ENCODE results near the gene RNASE8. TPM values are rescaled to one million over a fixed set of nuclear protein-coding genes. Genes with fewer than 3 reads are reported as not detected.

RNASE8 gene
- total RNA-seq, 1 experiment from 2014 or later, result not detected

GRCh38 chr14:21026274-21026987, 31.2 kb upstream of the RNASE8 start:
- no peak overlapping the region for H3K4me3 ChIP-seq (ENCODE audit: low read length)
- ATAC-seq, result no peak
- DNase-seq, result no peak
- H3F3A ChIP-seq (ENCODE audit: low read length, unreplicated experiment), result no peaks in the 10 kb centered on the region
- ChIA-PET CTCF (no interaction called here), POLR2A (ENCODE audit: unreplicated experiment) (no interaction called here)
- H3K4me1 ChIP-seq (ENCODE audit: insufficient read depth, low read length), result 0 out of 2 replicates have a peak, but pooled peaks cover 4% of the 10 kb centered on the region
- no peaks in the 10 kb centered on the region for H3K9me2 ChIP-seq (replicated peaks; ENCODE audit: low read length)
- no peak overlapping the region for H3K9ac ChIP-seq (ENCODE audit: low read length)
- no peaks in the 10 kb centered on the region for H4K20me1 ChIP-seq (ENCODE audit: low read length)
- TF ChIP-seq CTCF (conservative IDR thresholded peaks at IDR 0.05; ENCODE audit: low read depth, low read length) (no peak), EZH2phosphoT487 (IDR thresholded peaks at IDR 0.05; ENCODE audit: borderline replicate concordance, low read length) (no peak), EZH2 (IDR thresholded peaks at IDR 0.05; ENCODE audit: low read length, unreplicated experiment) (no peak)
- no peak overlapping the region for H3K4me2 ChIP-seq (ENCODE audit: low read length)
- peaks cover 70% of the 10 kb centered on the region for H3K27me3 ChIP-seq (ENCODE audit: low read length)
- no peak overlapping the region for H2AFZ ChIP-seq (ENCODE audit: low read length)
- no peaks in the 10 kb centered on the region for H3K9me3 ChIP-seq (ENCODE audit: low read length)
- no TSS peak for BruUV-seq (replicated peaks)
- H3K79me2 ChIP-seq (ENCODE audit: low read length), result no peaks in the 10 kb centered on the region
- H3K36me3 ChIP-seq (ENCODE audit: low read depth, low read length), result no peaks in the 10 kb centered on the region
- no peak overlapping the region for H3K27ac ChIP-seq (ENCODE audit: low read length)
- intact Hi-C loops (cut with micrococcal nuclease), result no loop called here

GRCh38 chr14:21026988-21027315, 30.7 kb upstream of the RNASE8 start:
- H3K9me2 ChIP-seq (replicated peaks; ENCODE audit: low read length), result no peaks in the 10 kb centered on the region
- H3K4me3 ChIP-seq (ENCODE audit: low read length), result no peak overlapping the region
- no peaks in the 10 kb centered on the region for H3F3A ChIP-seq (ENCODE audit: low read length, unreplicated experiment)
- intact Hi-C loops (cut with micrococcal nuclease), result no loop called here
- no peak overlapping the region for H3K9ac ChIP-seq (ENCODE audit: low read length)
- no TSS peak for BruUV-seq (replicated peaks)
- H3K9me3 ChIP-seq (ENCODE audit: low read length), result no peaks in the 10 kb centered on the region
- no peaks in the 10 kb centered on the region for H4K20me1 ChIP-seq (ENCODE audit: low read length)
- ATAC-seq (no peak), DNase-seq (no peak)
- CTCF ChIA-PET, result no interaction called here
- no peak overlapping the region for H3K4me2 ChIP-seq (ENCODE audit: low read length)
- H3K79me2 ChIP-seq (ENCODE audit: low read length), result no peaks in the 10 kb centered on the region
- H2AFZ ChIP-seq (ENCODE audit: low read length), result no peak overlapping the region
- peaks cover 70% of the 10 kb centered on the region for H3K27me3 ChIP-seq (ENCODE audit: low read length)
- 0 out of 2 replicates have a peak, but pooled peaks cover 4% of the 10 kb centered on the region for H3K4me1 ChIP-seq (ENCODE audit: insufficient read depth, low read length)
- H3K36me3 ChIP-seq (ENCODE audit: low read depth, low read length), result no peaks in the 10 kb centered on the region
- H3K27ac ChIP-seq (ENCODE audit: low read length), result no peak overlapping the region
- no peak for TF ChIP-seq CTCF (conservative IDR thresholded peaks at IDR 0.05; ENCODE audit: low read depth, low read length)
- no peak for TF ChIP-seq EZH2 (IDR thresholded peaks at IDR 0.05; ENCODE audit: low read length, unreplicated experiment)
- TF ChIP-seq EZH2phosphoT487 (IDR thresholded peaks at IDR 0.05; ENCODE audit: borderline replicate concordance, low read length), result no peak
- POLR2A ChIA-PET (ENCODE audit: unreplicated experiment), result no interaction called here

GRCh38 chr14:21029917-21030316, 27.7 kb upstream of the RNASE8 start, which contains the start of gene TPPP2:
Gene TPPP2 (plus strand): TSS chr14:21030217. CDS start chr14:21030582, 365 bp downstream.
- Histone ChIP-seq H3K79me2 (ENCODE audit: low read length) (no peaks in the 10 kb centered on the region), H3K9ac (ENCODE audit: low read length) (no peak within 1 kb of the TSS), H3K4me1 (ENCODE audit: insufficient read depth, low read length) (no peaks in the 10 kb centered on the region), H3K36me3 (ENCODE audit: low read depth, low read length) (no peaks in the 10 kb centered on the region), H3K27ac (ENCODE audit: low read length) (no peak within 1 kb of the TSS), H3K4me3 (ENCODE audit: low read length) (no peak within 1 kb of the TSS), H3K9me2 (replicated peaks; ENCODE audit: low read length) (no peaks in the 10 kb centered on the region), H3K27me3 (ENCODE audit: low read length) (peaks cover 71% of the 10 kb centered on the region), H3K4me2 (ENCODE audit: low read length) (no peak within 1 kb of the TSS), H2AFZ (ENCODE audit: low read length) (no peak within 1 kb of the TSS), H3K9me3 (ENCODE audit: low read length) (no peaks in the 10 kb centered on the region), H3F3A (ENCODE audit: low read length, unreplicated experiment) (no peaks in the 10 kb centered on the region), H4K20me1 (ENCODE audit: low read length) (no peaks in the 10 kb centered on the region)
- intact Hi-C loops (cut with micrococcal nuclease), result no loop called here
- TF ChIP-seq CTCF (conservative IDR thresholded peaks at IDR 0.05; ENCODE audit: low read depth, low read length), result no peak
- no peak for TF ChIP-seq EZH2phosphoT487 (IDR thresholded peaks at IDR 0.05; ENCODE audit: borderline replicate concordance, low read length)
- TF ChIP-seq EZH2 (IDR thresholded peaks at IDR 0.05; ENCODE audit: low read length, unreplicated experiment), result no peak
- DNase-seq (no peak), ATAC-seq (no peak)
- POLR2A ChIA-PET (ENCODE audit: unreplicated experiment), result no interaction called here
- CTCF ChIA-PET, result no interaction called here
- no TSS peak for BruUV-seq (replicated peaks)

Measured in PC-3 (cell line).